Measurements from ENCODE around the gene RALGPS1. TPM values are rescaled to one million over a fixed set of nuclear protein-coding genes. Genes with fewer than 3 reads are reported as not detected.

Gene RALGPS1
- total and polyA plus RNA-seq, 2 of the 8 experiments (the other 6 are each of a cell fraction or from before 2014, with no cell fraction given) = 20.0 to 23.5 TPM

- TF ChIP-seq CHD7 (IDR thresholded peaks at IDR 0.05; ENCODE audit: insufficient replicate concordance, low read length) (no peak), EZH2 (IDR thresholded peaks at IDR 0.05; ENCODE audit: low read depth, low read length, severe bottlenecking) (no peak), E2F6 (IDR thresholded peaks at IDR 0.05) (no peak), POLR2AphosphoS5 (IDR thresholded peaks at IDR 0.05; ENCODE audit: low read depth, low read length) (no peak)
Measured at GRCh38 chr9:126945682-126946081, 31.1 kb downstream of the RALGPS1 start (continued).

All from H1 (cell line).